IgD-negative memory B cell (primary cell): ENCODE measurements around the gene TBC1D22A. TPM values are rescaled to one million over a fixed set of nuclear protein-coding genes. Genes with fewer than 3 reads are reported as not detected.
"Not testable (repeated sequence)": the region's sequence is repeated elsewhere in the genome, so short reads cannot be mapped to it uniquely, and the experiment has no call there.

ENCODE experiments used
- H3K27ac Mint-ChIP-seq, 3 donors: one replicate each; pipeline ENCODE4 v1.8.0; 2020 to 2022; ENCODE audit warnings: mild to moderate bottlenecking in 3 of 3, mixed read lengths in 3 of 3, moderate library complexity in 1 of 3
- H3K27me3 Mint-ChIP-seq: one replicate; pipeline ENCODE4 v1.8.0; 2021; ENCODE audit warnings: mixed read lengths
- H3K36me3 Mint-ChIP-seq: one replicate; pipeline ENCODE4 v1.8.0; 2020; ENCODE audit warnings: mild to moderate bottlenecking, mixed read lengths
- H3K4me1 Mint-ChIP-seq, 3 donors: one replicate each; pipeline ENCODE4 v1.8.0; 2020 to 2022; ENCODE audit warnings: mixed read lengths in 3 of 3, mild to moderate bottlenecking in 1 of 3
- H3K4me3 Mint-ChIP-seq, 4 donors: one replicate each; pipeline ENCODE4 v1.8.0; 2020 to 2022; ENCODE audit warnings: mild to moderate bottlenecking in 4 of 4, mixed read lengths in 4 of 4, moderate library complexity in 3 of 4
- H3K9me3 Mint-ChIP-seq, 3 donors: one replicate each; pipeline ENCODE4 v1.8.0; 2020 to 2021; ENCODE audit warnings: mixed read lengths in 3 of 3, mild to moderate bottlenecking in 1 of 3
- polyA plus RNA-seq: library from polyadenylated mRNA; unstranded; fragments of 300-500 nt; fragmentation: Illumina TruSeq; gene quantifications from one replicate; pipeline ENCODE4 v1.2.3, GENCODE V29; 2021

TBC1D22A gene
- polyA plus RNA-seq, 1 donor from 2014 or later, result 64.3 TPM

GRCh38 chr22:46810856-46811786, 48.7 kb downstream of the TBC1D22A start:
- peak overlapping the region in 1 of 3 donors; percentile 22 for H3K27ac Mint-ChIP-seq
- no peaks in the 10 kb centered on the region for H3K27me3 Mint-ChIP-seq
- H3K36me3 Mint-ChIP-seq, result peaks cover 3% of the 10 kb centered on the region
- peaks cover 15 to 25% (median 24%) of the 10 kb centered on the region in 3 donors for H3K4me1 Mint-ChIP-seq
- peak overlapping the region in 1 of 4 donors; percentile 16 for H3K4me3 Mint-ChIP-seq
- H3K9me3 Mint-ChIP-seq, result no peaks in the 10 kb centered on the region

GRCh38 chr22:46812034-46812605, 49.7 kb downstream of the TBC1D22A start:
- H3K27me3 Mint-ChIP-seq, result no peaks in the 10 kb centered on the region
- no peaks in the 10 kb centered on the region for H3K9me3 Mint-ChIP-seq
- no peak overlapping the region for H3K4me3 Mint-ChIP-seq
- H3K36me3 Mint-ChIP-seq, result peaks cover 6% of the 10 kb centered on the region
- no peak overlapping the region for H3K27ac Mint-ChIP-seq
- peaks cover 8 to 24% (median 23%) of the 10 kb centered on the region in 3 donors for H3K4me1 Mint-ChIP-seq

GRCh38 chr22:46812788-46813187, 50.3 kb downstream of the TBC1D22A start:
- H3K36me3 Mint-ChIP-seq, result peaks cover 6% of the 10 kb centered on the region
- no peak overlapping the region for H3K27ac Mint-ChIP-seq
- no peak overlapping the region for H3K4me3 Mint-ChIP-seq
- peaks cover 12 to 28% (median 28%) of the 10 kb centered on the region in 3 donors for H3K4me1 Mint-ChIP-seq
- H3K27me3 Mint-ChIP-seq, result no peaks in the 10 kb centered on the region
- H3K9me3 Mint-ChIP-seq, result peaks cover 0 to 3% (median 3%) of the 10 kb centered on the region in 3 donors

- Mint-ChIP-seq H3K36me3 (peaks cover 5% of the 10 kb centered on the region), H3K4me3 (no peak overlapping the region), H3K27ac (no peak overlapping the region), H3K9me3 (peaks cover 0 to 3% (median 3%) of the 10 kb centered on the region in 3 donors), H3K27me3 (no peaks in the 10 kb centered on the region), H3K4me1 (peaks cover 24 to 40% (median 40%) of the 10 kb centered on the region in 3 donors)
These were observed 51.6 kb downstream of the TBC1D22A start for GRCh38 chr22:46813816-46814597.

GRCh38 chr22:46815132-46815531, 52.7 kb downstream of the TBC1D22A start:
- H3K27me3 Mint-ChIP-seq, result no peaks in the 10 kb centered on the region
- H3K36me3 Mint-ChIP-seq, result peaks cover 3% of the 10 kb centered on the region
- H3K27ac Mint-ChIP-seq, result no peak overlapping the region

GRCh38 chr22:46815559-46815895, 53.1 kb downstream of the TBC1D22A start:
- H3K9me3 Mint-ChIP-seq, result peaks cover 0 to 3% (median 3%) of the 10 kb centered on the region in 3 donors
- H3K27me3 Mint-ChIP-seq, result no peaks in the 10 kb centered on the region
- no peak overlapping the region for H3K4me3 Mint-ChIP-seq
- H3K36me3 Mint-ChIP-seq, result peaks cover 3% of the 10 kb centered on the region
- H3K27ac Mint-ChIP-seq, result no peak overlapping the region
- H3K4me1 Mint-ChIP-seq, result peaks cover 37 to 55% (median 54%) of the 10 kb centered on the region in 3 donors

More at GRCh38 chr22:46815132-46815531, 52.7 kb downstream of the TBC1D22A start:
- Mint-ChIP-seq H3K4me3 (no peak overlapping the region), H3K9me3 (peaks cover 0 to 3% (median 3%) of the 10 kb centered on the region in 3 donors), H3K4me1 (peaks cover 34 to 51% (median 50%) of the 10 kb centered on the region in 3 donors)

GRCh38 chr22:46815896-46816731, 53.7 kb downstream of the TBC1D22A start:
- H3K36me3 Mint-ChIP-seq, result peaks cover 3% of the 10 kb centered on the region
- H3K4me3 Mint-ChIP-seq, result no peak overlapping the region
- peaks cover 42 to 61% (median 56%) of the 10 kb centered on the region in 3 donors for H3K4me1 Mint-ChIP-seq
- peaks cover 0 to 3% (median 3%) of the 10 kb centered on the region in 3 donors for H3K9me3 Mint-ChIP-seq
- peak overlapping the region in 2 of 3 donors; percentile 5 to 16 for H3K27ac Mint-ChIP-seq
- no peaks in the 10 kb centered on the region for H3K27me3 Mint-ChIP-seq

- H3K4me3 Mint-ChIP-seq, H3K27me3 Mint-ChIP-seq, H3K36me3 Mint-ChIP-seq, H3K9me3 Mint-ChIP-seq: not testable (repeated sequence)
- peak overlapping the region in 1 of 3 donors; percentile 70 for H3K27ac Mint-ChIP-seq
- peaks cover 49 to 72% (median 65%) of the 10 kb centered on the region in 3 donors for H3K4me1 Mint-ChIP-seq
These were observed 54.9 kb downstream of the TBC1D22A start for GRCh38 chr22:46817390-46817789.

GRCh38 chr22:46823248-46823647, 60.8 kb downstream of the TBC1D22A start:
- Mint-ChIP-seq H3K27me3 (no peaks in the 10 kb centered on the region), H3K9me3 (no peaks in the 10 kb centered on the region), H3K4me3 (no peak overlapping the region), H3K36me3 (peaks cover 7% of the 10 kb centered on the region), H3K4me1 (peaks cover 43 to 55% (median 46%) of the 10 kb centered on the region in 3 donors), H3K27ac (no peak overlapping the region)

- H3K27ac Mint-ChIP-seq, result no peak overlapping the region
- H3K9me3 Mint-ChIP-seq, result no peaks in the 10 kb centered on the region
- H3K4me3 Mint-ChIP-seq, result no peak overlapping the region
- peaks cover 8% of the 10 kb centered on the region for H3K36me3 Mint-ChIP-seq
- peaks cover 40 to 55% (median 42%) of the 10 kb centered on the region in 3 donors for H3K4me1 Mint-ChIP-seq
- no peaks in the 10 kb centered on the region for H3K27me3 Mint-ChIP-seq
These were observed 61.2 kb downstream of the TBC1D22A start for GRCh38 chr22:46823654-46824053.

GRCh38 chr22:46824344-46824909, 62.0 kb downstream of the TBC1D22A start:
- peak overlapping the region in 1 of 3 donors; percentile 10 for H3K27ac Mint-ChIP-seq
- peaks cover 36 to 51% (median 40%) of the 10 kb centered on the region in 3 donors for H3K4me1 Mint-ChIP-seq
- H3K27me3 Mint-ChIP-seq, result no peaks in the 10 kb centered on the region
- peaks cover 11% of the 10 kb centered on the region for H3K36me3 Mint-ChIP-seq
- no peaks in the 10 kb centered on the region for H3K9me3 Mint-ChIP-seq
- peak overlapping the region in 1 of 4 donors; percentile 18 for H3K4me3 Mint-ChIP-seq

GRCh38 chr22:46824980-46825544, 62.6 kb downstream of the TBC1D22A start:
- no peaks in the 10 kb centered on the region for H3K27me3 Mint-ChIP-seq
- no peaks in the 10 kb centered on the region for H3K9me3 Mint-ChIP-seq
- peaks cover 33 to 49% (median 37%) of the 10 kb centered on the region in 3 donors for H3K4me1 Mint-ChIP-seq
- peak overlapping the region in 1 of 3 donors; percentile 10 for H3K27ac Mint-ChIP-seq
- H3K36me3 Mint-ChIP-seq, result peaks cover 11% of the 10 kb centered on the region
- no peak overlapping the region for H3K4me3 Mint-ChIP-seq

- H3K27me3 Mint-ChIP-seq, result no peaks in the 10 kb centered on the region
- peak overlapping the region in 1 of 3 donors; percentile 53 for H3K27ac Mint-ChIP-seq
- no peak overlapping the region for H3K4me3 Mint-ChIP-seq
- H3K9me3 Mint-ChIP-seq, result no peaks in the 10 kb centered on the region
- H3K36me3 Mint-ChIP-seq, result peaks cover 12% of the 10 kb centered on the region
- H3K4me1 Mint-ChIP-seq, result peaks cover 25 to 42% (median 26%) of the 10 kb centered on the region in 3 donors
These were observed 64.1 kb downstream of the TBC1D22A start for GRCh38 chr22:46826438-46827135.
